Measurements from ENCODE around the gene CA12.
"Not testable (repeated sequence)": the region's sequence is repeated elsewhere in the genome, so short reads cannot be mapped to it uniquely, and the experiment has no call there.

The CA12 gene

DNA sequence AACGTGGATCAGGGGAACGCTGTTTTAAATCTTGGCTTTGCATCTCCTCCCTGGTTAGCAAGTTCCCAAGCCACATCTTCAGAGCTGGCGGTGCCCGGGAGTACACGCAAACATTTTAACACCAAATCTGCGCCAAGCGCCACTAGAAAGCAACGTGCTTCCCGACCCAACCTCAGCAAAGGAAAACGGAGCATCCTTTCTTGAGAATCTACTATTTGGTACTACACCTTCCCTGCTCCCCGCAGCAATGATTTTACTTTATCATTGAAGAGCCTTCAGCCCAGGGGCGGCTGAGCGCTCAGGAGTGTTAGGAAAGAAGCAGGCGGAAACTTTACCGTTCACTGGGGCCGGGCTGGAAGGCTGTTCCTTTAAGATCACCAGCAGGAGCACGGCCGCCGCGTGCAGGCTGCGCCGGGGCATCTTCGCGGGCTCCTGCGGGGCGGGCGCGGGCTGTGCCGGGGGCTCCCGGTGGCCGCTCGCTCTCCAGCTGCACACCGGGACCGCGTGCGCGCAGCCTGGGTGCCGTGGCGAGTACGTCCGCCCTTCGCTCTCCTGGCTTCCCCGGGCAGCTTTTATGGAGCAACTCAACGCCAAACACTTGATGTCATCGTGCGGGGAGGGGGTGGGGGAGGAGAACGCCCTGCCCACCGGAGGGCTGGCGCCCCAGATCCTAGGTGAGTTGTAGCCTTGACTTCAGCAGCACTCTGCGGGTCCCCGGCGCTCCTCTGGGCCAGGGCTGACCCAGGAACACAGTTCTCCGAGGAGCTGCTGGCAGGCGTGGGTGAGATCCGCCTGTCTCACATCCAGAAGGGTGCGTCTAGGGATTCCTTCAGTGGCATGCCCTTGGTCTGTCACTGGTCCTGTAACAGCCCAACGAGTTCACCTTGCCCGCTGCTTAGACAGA is at the start of gene CA12:
TSS of gene CA12 (minus strand) at position 546 of the 904 bp plus-strand sequence. CDS start at position 420, 126 bp downstream.
- no peak for DNase-seq (ENCODE audit: low read depth, low spot score)

DNA sequence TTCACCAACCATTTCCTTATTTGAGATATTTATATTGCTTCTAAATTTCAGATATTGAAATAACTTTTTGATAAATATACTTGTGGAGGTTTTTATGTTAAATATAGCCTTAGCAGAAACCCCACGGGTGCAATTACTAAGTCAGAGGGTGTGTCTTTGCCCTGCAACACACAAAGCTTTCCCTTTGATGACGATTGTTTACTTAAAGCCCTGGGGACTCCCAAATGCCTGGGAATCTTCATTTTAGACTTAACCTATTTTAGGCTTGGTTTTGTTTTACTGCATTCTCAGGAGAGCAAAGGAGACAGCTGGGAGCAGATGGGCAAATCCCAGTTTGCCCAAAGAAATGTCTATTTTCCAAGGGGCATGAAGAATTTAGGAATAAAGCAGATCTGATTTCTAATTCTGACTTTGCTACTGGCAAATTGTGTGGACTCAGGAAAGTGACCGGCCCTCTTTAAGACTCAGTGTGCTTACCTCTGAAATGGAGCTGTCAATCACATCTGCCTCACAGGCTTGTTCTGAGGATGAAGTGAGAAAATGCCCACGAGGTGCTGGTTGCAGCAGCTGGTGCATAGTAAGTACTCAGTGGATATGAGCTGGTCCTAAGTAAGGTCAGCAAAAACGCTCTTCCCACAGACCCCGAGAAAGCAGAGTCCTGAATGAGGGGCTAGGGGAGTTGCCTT is 49.3 kb upstream of the CA12 start:
- no peak for DNase-seq (ENCODE audit: low read depth, low spot score)

DNA sequence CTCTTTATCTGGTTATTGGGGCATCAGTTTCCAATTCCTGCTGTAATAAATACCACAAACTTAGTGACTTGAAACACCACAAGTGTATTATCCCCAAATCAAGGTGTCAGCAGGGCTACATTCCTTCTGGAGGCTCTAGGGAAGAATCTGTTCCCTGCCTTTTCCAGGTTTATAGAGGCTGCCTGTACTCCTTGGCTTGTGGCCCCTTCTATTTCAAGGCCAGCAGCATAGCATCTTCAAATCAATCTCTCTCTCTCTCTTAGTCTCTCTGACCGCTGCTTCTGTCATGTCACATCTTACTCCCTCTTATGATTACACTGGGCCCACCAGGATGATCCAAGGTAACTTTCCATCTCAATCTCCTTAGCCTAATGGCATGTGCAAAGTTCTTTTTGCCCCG is 44.9 kb upstream of the CA12 start:
- no peak for DNase-seq (ENCODE audit: low read depth, low spot score)

DNA sequence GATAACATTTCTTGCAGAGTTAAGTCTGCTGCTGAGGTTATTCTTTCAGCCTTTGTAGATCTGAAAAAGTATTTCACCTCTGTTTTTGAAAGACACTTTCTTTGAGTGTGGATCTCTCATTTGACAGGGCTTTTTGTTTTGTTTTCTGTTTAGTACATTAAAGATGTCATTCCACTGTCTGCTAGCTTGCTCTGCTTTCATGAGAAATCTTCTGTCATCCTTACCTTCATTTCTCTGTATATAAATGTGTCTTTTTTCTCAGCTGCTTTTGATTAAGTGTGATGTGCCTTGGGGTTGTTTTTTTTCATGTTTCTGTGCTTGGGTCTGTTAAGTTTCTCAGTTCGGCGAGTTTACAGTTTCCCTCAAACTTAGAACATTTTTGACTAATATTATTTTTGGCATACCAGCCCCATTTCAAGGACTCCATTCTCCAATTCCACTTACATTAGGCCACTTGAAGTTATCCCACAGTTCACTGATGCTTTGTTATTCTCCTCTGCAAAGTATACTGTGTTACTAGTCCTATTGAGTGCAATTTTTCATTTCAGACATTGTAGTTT is 43.9 kb upstream of the CA12 start:
- no peak for DNase-seq (ENCODE audit: low read depth, low spot score)

DNA sequence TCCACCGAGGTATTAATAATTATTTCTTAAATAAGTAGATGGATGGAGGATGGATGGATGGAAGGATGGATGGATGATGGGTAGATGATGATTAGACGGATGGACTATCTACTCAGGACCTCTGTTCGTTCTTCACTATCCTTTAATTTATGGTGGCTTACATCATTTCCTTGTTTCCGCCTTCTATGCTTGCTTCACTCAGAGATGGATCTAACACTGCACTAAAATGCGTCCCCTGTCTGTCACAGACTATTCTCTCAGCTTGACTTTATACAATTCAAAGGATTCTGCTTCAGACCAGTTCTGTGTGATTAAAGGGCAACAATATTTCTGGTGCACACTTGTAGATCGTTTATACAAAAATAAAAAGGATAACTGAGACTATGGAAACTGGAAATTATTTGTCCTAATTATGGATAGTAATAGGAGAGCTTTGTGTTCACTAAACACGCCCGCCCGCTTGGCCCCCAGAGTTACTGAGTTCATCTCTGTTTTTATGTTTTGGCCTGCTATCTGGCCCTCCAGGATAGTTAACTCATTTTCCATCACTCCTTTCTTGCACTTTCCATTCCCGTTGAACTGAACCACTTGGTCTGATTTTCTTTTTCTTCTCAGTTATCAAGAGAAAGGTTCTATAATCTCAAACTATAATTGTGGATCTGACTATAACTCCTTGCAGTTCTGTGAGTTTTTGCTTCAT is 41.4 kb upstream of the CA12 start:
- DNase-seq (ENCODE audit: low read depth, low spot score): no peak

DNA sequence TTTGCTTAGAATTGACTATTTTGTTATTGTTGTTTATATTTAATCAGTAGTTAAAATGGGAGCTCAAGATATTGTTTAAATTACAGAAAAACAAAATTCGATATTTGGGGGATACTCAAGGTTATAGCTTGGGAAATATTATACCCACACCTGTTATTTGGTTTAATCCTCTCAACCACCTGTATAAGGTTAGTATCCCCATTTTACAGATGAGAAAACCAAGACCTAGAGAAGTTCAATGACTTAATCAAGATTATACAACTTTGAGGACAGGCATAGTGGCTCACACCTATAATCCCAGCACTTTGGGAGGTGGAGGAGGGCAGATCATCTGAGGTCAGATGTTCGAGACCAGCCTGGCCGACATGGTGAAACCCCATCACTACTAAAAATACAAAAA is 39.8 kb upstream of the CA12 start:
- DNase-seq (ENCODE audit: low read depth, low spot score): no peak

DNA sequence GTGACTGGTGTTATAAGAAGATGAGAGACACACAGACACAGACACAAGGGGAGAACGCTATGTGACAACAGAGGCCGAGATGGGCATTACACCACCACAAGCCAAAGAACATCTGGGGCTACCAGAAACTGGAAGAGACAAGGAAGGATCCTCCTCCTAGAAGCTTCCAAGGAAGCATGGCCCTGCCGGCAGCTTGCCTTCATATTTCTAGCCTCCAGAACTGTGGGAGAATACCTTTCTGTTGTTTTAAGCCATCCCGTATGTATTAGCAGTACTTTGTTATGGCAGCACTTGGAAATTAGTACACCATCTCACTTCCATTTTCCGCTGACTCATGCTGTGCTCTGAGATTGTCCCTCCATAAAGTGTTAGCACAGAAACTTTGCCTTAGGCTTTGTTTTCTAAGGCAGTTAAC is 38.7 kb upstream of the CA12 start:
- no peak for DNase-seq (ENCODE audit: low read depth, low spot score)

DNA sequence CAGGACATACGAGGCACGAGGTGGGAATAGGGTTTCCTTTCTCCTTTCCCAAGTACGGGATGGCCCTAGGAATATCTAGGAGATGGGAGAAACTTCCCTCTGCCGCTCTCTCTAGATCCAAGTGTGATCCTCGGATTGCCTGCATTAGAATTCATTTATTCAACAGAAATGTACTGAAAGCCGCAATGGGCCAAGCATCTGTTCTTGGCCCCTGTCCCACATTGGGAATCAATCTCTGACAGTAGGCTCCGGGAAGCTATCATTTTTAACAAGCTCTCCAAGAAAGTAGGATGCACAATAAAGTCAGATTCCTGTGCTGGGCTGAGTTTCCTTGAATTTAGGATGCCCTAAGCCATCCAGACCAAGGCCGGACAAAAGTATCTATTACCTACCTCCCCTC is 37.2 kb upstream of the CA12 start:
- no peak for DNase-seq (ENCODE audit: low read depth, low spot score)

DNA sequence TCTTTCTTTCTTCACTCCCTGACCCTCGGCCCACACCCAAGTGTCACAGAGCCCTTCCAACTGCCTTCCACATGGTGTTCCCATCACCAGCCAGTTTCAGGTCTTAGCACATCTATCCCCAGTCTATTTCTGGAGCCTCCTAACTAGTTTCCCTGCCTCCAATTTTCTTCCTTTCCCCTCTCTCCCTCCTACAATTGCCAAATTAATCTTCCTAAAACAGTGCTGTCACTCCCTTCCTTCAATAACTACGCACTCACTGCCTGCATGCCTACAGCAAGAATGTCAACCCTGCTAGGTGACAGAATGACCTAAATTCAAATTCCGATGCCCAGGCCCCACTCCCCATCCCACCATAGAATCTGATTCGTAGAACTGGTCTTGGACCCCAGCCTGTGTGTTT is 36.1 kb upstream of the CA12 start:
- no peak for DNase-seq (ENCODE audit: low read depth, low spot score)

DNA sequence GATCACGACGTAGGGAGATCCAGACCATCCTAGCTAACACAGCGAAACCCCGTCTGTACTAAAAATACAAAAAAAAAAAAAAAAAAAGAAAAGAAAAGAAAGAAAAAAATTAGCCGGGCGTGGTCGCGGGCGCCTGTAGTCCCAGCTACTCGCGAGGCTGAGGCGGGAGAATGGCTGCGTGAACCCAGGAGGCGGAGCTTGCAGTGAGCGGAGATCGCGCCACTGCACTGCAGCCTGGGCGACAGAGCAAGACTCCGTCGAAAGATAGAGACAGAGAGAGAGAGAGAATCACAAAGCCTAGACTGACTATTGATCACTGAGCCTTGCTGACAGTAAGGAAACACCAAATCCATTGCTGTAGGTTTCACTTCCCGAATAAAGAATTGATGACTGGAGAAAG is 35.6 kb upstream of the CA12 start:
- DNase-seq (ENCODE audit: low read depth, low spot score): not testable (repeated sequence)

DNA sequence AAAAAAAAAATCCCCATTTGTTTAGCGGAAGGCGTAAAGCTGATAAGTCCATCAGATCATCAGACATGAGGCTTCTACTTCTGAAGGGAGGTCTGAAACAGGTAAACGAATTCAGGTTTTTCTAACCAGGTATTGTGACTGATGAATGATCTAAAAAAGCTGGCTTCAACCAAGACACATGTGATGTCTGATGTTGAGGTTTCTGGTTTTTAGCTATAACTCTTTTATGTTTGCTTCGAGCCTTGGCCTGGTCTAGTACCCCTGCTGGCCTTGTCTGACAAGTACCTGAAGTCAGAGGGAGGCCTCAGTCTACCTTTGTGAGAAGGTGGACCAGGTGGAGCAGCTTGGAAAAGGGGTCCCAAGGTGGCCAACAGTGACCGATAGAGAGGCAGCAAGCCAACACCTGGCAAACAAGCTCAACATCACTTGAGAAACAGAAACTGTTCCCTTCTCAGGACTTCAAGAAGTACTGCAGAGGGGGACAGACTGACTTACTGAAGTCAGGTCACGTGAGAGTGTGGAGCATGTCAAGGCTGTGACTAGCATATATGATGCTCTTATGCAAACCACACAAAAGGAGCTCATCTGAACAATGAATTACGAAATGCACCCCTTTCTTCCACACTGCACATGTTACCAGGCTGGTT is 33.0 kb upstream of the CA12 start:
- no peak for DNase-seq (ENCODE audit: low read depth, low spot score)

DNA sequence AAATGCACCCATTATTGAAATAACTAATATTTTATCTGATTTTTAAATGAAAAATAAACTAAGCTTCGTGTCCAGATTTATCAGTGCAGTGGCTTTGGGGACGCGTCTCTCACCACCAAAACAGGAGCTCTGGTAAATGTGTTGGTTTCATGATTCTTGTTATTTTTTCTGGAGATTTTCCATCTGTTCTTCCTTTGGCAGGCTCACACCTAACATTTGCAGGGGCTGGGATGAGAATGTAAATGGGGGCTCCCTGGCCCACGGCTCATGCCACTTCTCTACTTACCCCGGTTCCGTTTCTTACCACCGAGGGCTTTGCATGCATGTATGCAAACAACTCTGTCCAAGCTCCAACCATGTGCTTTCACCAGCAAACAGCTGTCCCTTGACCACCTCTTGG is 30.9 kb upstream of the CA12 start:
- DNase-seq (ENCODE audit: low read depth, low spot score): no peak

DNA sequence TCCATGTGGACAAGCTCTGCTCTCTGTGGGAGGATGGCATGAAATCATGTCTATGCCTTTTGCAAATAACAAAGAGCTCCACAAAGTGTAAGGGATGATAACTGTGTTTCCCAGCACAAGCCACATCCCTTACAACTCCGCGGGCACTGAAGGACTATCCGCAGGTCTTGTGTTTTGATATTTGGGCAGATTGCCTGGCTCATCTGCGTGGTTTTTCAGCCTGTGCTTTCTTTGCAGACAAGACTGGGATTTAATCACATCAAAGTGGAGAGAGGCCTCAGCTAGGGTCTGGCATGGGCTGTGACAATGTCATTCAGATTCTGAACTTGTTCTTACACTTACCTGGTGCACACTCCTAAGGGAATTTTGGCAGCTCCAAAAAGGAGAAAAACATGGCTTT is 30.2 kb upstream of the CA12 start:
- DNase-seq (ENCODE audit: low read depth, low spot score): no peak

DNA sequence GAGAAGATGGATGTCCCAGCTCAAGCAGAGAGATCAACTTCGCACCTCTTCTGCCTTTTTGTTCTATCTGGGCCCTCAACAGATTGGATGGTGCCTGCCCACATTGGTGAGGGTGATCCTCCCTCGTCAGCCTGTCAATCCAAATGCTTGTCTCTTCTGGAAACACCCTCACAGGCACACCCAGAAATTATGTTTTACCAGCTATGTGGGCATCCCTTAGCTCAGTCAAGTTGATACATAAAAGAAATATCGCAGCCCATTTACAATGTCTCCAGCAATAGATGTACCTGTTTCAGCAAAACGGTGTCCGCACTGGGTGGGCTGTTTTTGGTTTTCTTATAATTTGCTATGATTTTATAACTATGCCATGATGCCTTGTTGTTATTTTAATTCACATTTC is 27.5 kb upstream of the CA12 start:
- no peak for DNase-seq (ENCODE audit: low read depth, low spot score)

DNA sequence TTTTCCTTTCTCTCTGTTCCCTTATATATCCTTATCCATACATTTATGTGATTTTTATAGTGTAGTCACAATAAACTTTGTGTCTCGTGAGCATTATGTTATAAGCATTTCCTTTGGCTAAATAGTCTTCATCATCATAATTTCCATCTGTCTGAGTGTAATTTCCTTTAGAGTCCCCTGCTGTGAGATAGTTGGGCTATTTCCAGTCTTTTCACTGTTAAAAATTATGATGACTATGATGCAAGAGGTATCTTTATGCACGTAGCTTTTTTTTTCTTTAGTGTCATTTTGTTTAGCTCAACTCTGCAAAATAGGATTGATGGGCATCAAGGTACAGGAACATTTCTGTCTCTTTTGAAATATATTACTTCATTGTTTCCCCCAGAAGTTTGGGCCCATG is 26.9 kb upstream of the CA12 start:
- DNase-seq (ENCODE audit: low read depth, low spot score): no peak

DNA sequence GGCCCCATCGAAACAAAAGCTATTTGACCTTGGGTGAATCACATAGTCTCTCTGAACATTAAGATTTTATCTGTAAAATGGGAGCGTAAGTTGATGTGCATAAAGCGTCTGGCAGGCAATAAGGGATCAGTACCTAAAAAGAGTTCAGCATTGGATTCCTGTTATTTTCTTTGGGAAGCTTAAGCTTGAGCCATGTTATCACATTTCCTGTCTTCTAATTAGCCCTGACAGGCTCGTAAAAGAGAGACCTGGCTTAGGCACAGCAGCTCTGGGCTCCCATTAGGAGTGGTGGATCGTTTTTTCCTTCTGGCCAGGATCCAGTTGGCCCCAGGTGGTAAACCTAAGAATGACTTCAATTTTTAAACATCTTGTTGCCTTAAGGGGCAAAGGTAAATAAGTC is 26.0 kb upstream of the CA12 start:
- DNase-seq (ENCODE audit: low read depth, low spot score): no peak

DNA sequence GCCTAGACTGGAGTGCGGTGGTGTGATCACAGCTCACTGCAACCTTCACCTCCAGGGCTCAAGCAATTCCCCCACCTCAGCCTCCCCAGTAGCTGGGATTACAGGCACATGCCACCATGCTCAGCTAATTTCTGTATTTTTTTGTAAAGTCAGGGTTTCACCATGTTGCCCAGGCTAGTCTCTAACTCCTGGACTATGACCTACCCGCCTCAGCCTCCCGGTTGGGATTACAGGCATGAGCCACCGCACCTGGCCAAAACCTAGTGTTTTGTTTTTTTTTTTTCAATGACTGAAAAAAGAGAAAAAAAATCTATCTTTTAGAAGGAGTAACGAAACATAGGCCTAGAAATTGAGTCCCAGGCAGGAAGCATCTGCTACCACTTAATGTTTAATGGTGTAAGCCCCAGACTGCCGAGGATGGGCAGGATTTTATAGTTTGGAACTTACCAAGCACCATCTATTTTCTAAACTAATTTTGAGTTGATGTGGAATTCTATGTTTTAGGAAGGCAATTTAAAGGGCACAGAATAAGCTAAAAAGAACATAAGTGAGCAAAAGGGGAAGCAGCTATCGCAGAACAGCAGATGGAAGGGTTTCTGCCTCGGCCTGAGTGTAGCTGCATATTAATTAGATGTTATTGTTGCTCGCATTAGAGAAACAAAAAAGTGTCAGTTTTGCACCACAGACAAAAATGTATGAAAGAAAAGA is 24.2 kb upstream of the CA12 start:
- DNase-seq (ENCODE audit: low read depth, low spot score): no peak

DNA sequence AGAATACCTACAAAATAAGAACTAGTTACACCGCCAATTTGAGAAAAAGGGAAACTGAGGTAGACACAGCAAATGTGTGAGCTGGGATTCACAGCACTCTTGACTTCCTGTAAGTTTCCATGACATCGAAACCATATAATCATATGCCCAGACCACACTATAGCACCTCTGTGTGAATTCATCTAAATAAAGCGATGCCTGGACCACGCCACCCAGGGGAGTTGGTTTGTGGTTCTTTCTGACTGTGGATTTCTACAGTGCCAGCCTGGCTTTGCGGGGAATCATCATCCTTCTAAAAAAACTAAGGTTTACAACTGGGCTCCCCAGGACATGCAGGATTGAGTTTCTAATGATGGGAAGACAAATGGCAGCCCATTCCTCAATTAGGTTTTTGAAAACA is 23.5 kb upstream of the CA12 start:
- no peak for DNase-seq (ENCODE audit: low read depth, low spot score)

DNA sequence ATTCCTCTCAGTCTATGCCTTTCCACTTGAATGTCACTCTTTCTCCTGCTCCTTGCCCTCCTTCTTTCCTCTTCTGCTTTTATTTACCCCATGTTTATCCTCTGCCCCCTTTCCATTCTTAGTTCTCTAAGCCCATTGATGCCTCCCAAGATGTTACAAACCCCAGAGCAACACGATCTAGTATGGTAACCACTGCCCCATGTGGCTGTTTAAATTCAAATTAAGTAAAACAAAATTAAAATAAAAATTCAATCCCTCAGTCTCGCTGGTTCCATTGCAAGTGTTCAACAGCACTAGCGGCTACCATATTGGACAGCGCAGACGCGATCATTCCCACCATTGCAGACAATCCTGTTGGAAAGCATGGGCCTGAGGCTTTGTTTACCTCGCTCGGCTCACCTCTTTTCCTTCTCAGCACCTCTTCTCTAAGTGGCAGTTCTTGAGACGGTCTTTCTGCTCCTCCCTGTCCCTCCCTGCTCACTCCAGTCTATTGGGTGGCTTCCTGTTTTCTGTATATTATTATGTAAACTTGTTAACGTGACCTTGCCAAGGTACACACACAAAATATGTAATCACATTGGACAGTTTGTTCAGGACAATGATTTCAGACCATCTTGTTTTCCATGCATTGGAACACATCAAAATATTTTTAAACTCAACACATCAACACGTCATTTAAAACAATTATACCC is 21.8 kb upstream of the CA12 start:
- no peak for DNase-seq (ENCODE audit: low read depth, low spot score)

DNA sequence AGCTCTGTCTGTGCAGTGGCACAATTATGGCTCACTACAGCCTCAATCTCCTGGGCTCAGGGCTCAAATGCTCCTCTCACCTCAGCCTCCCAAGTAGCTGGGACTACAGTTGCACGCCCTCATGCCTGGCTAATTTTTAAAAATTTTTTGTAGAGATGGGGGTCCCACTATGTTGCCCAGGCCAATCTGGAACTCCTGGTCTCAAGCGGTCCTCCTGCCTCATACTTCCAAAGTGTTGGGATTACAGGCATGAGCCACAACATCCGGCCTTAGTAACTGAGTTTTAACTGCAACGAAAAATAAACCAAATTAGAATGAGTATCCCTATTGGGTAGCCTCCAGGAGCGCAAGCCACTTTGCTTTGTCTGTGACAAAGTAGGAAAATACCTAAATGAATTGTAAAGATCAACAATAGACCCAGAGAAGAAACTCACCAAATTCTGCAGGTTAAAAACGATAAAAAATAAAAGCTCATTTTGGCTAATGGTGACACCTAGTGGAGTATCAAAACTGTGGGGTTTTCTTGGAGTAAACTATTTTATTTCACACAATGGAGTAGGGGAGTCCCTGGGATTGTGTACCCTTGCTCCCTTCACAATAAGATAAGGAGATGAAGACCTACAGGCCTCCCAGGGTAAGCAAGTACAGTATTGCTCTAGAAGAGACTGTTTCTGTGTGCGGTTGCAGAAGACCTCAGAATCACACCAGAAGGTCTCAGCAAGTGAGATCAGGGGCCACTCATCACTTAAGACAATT is 21.0 kb upstream of the CA12 start:
- no peak for DNase-seq (ENCODE audit: low read depth, low spot score)

Measured in smooth muscle cell of the brain vasculature (primary cell).